A549 (cell line): ENCODE measurements around the gene HSPH1.

Source experiments
- CTCF ChIP-seq: fragments of >200 bp; sonication (Bioruptor Twin); formaldehyde crosslinking; IDR thresholded peaks from 3 replicates; pipeline ENCODE4 v1.5.1; 2016
- EP300 ChIP-seq, 2 experiments: fragments of >200 bp; sonication (Bioruptor Twin); formaldehyde crosslinking; IDR thresholded peaks; 2 replicates in 1 of 2; 3 replicates in 1 of 2; pipeline ENCODE4 v1.6.1; 2016 to 2017
- ESRRA ChIP-seq: fragments of 150-350 bp; IDR thresholded peaks from 2 replicates; pipeline ENCODE4 v1.6.1; 2014; ENCODE audit warnings: mild to moderate bottlenecking, low read length, borderline replicate concordance
- FOSB ChIP-seq: fragments of 250-450 bp; sonication (Bioruptor Pico); IDR thresholded peaks from 2 replicates; pipeline ENCODE4 v1.5.0; 2020; ENCODE audit warnings: mild to moderate bottlenecking, moderate library complexity
- HDAC2 ChIP-seq: fragments of 200-600 bp; sonication (generic); IDR thresholded peaks from 2 replicates; pipeline ENCODE4 v1.6.1; 2016
- HOXB13 ChIP-seq: fragments of 250-450 bp; sonication (Bioruptor Pico); IDR thresholded peaks from 2 replicates; pipeline ENCODE4 v1.5.0; 2020; ENCODE audit warnings: low read depth, mild to moderate bottlenecking, moderate library complexity
- JUN ChIP-seq, 2 experiments: fragments of >200 bp; sonication (Bioruptor Twin); formaldehyde crosslinking; IDR thresholded peaks; 2 replicates in 1 of 2; 3 replicates in 1 of 2; pipeline ENCODE4 v1.6.1; 2016 to 2017
- KDM1A ChIP-seq: fragments of 200-600 bp; sonication (generic); IDR thresholded peaks from 2 replicates; pipeline ENCODE4 v1.6.1; 2016; ENCODE audit warnings: low read depth, mild to moderate bottlenecking
- MAFK ChIP-seq: fragments of 450-650 bp; IDR thresholded peaks from 2 replicates; pipeline ENCODE4 v1.6.1; 2014; ENCODE audit not compliant: partially characterized antibody
- MAX ChIP-seq: IDR thresholded peaks from 2 replicates; pipeline ENCODE4 v1.6.1; 2012
- POLR2A ChIP-seq: IDR thresholded peaks from 2 replicates; pipeline ENCODE4 v1.6.1; 2012; ENCODE audit warnings: mild to moderate bottlenecking, low read length
- RNF2 ChIP-seq: fragments of 200-600 bp; sonication (generic); IDR thresholded peaks from 2 replicates; pipeline ENCODE4 v1.6.1; 2016; ENCODE audit warnings: low read depth, mild to moderate bottlenecking, antibody characterized with exemption, moderate library complexity, borderline replicate concordance
- SMC3 ChIP-seq: fragments of >200 bp; sonication (Bioruptor Twin); formaldehyde crosslinking; IDR thresholded peaks from 3 replicates; pipeline ENCODE4 v1.6.1; 2018; ENCODE audit warnings: inconsistent platforms
- TP53 ChIP-seq: fragments of 250-450 bp; sonication (Bioruptor Pico); IDR thresholded peaks from 2 replicates; pipeline ENCODE4 v1.5.0; 2021; ENCODE audit warnings: mild to moderate bottlenecking, moderate library complexity

DNA sequence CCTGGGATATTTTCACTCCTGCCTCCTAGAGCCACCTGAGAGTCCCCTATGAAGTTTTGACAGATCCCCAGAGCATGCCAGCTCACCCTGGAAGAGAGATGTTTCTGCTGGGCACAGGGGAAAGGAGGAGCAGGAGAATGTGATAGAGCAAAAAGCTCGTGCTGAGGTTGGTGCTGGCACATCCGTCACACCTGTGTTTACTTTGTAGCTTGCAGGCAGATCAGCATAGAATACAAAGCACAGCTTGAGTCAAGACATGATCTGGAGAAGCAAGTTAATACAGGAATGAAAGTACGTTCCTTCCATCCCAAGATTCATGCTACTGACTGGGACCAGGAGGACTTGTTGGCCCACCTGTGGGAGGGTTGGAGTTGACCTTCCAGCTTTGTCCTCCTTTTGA is 46.1 kb downstream of the HSPH1 start:
- TF ChIP-seq POLR2A (no peak), CTCF (no peak), HOXB13 (CRISPR knock-in tag) (no peak), JUN (IDR thresholded peaks at IDR 0.05) (no peak), MAX (no peak), HDAC2 (no peak), KDM1A (no peak), SMC3 (no peak), RNF2 (no peak), EP300 (IDR thresholded peaks at IDR 0.05) (no peak), TP53 (CRISPR knock-in tag) (no peak), ESRRA (no peak), MAFK (no peak), FOSB (no peak)
